GM20000 (cell line): ENCODE measurements around the gene ACTR5.
A peak's percentile ranks its signal among the peaks of the same experiment; 100 is the strongest.

Experiments used
- DNase-seq: peaks from one replicate; pipeline ENCODE4 v3.0.0; 2012; ENCODE audit warnings: low spot score
- TF ChIP-seq, protein P1 (sequence below): IDR thresholded peaks from 2 replicates; pipeline ENCODE4 v1.5.1; 2012; ENCODE audit warnings: mild to moderate bottlenecking, control low read depth; ENCODE audit errors: extremely low read depth, missing control alignments

The ACTR5 gene

DNA sequence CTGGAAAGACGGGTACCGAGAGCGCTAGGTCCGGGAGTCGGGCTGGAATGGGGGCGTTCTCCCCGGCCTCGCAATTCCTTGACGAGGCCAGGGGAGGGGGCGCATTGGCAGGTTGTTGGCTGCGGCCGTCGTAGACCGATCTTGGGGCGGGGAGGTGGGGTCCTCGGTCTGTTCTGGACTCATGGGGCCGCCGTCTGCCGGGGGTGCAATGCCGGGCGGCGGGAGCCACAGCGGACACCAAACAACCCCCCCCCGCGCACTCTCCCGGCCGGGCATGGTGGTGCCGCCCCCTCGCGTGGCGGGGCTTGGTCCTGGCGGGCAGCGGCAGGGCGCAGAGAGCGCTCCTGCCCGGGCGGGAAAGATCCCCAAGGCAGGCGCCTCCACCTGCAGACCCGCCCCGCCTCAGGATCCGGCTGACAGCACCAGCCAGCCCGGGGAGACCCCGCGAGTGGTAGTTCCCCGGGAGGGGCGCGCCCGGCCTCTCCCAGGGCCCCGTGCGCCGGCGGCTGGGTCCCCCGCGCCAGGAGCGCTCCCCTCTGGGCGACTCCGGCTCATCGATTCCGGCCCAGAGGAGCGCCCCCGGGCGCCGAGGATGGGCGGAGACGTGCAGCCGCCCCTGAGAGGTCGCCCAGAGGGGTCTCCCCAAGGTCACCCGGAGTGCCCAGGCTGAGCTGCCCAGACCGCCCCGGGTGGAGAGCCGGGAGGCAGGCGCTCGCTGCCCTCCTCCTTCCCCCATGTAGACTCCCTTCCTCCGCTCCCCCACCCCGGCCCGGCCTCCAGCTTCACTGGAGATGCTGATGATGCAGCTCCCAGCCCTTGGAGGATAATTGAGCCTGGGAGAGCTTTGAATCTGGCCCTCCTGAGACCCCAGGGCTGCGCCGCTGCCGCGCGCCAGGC is 57.9 kb downstream of the ACTR5 start:
- peak; percentile 67 for DNase-seq
- TF ChIP-seq, protein P1, sequence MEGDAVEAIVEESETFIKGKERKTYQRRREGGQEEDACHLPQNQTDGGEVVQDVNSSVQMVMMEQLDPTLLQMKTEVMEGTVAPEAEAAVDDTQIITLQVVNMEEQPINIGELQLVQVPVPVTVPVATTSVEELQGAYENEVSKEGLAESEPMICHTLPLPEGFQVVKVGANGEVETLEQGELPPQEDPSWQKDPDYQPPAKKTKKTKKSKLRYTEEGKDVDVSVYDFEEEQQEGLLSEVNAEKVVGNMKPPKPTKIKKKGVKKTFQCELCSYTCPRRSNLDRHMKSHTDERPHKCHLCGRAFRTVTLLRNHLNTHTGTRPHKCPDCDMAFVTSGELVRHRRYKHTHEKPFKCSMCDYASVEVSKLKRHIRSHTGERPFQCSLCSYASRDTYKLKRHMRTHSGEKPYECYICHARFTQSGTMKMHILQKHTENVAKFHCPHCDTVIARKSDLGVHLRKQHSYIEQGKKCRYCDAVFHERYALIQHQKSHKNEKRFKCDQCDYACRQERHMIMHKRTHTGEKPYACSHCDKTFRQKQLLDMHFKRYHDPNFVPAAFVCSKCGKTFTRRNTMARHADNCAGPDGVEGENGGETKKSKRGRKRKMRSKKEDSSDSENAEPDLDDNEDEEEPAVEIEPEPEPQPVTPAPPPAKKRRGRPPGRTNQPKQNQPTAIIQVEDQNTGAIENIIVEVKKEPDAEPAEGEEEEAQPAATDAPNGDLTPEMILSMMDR: peak; percentile 45

DNA sequence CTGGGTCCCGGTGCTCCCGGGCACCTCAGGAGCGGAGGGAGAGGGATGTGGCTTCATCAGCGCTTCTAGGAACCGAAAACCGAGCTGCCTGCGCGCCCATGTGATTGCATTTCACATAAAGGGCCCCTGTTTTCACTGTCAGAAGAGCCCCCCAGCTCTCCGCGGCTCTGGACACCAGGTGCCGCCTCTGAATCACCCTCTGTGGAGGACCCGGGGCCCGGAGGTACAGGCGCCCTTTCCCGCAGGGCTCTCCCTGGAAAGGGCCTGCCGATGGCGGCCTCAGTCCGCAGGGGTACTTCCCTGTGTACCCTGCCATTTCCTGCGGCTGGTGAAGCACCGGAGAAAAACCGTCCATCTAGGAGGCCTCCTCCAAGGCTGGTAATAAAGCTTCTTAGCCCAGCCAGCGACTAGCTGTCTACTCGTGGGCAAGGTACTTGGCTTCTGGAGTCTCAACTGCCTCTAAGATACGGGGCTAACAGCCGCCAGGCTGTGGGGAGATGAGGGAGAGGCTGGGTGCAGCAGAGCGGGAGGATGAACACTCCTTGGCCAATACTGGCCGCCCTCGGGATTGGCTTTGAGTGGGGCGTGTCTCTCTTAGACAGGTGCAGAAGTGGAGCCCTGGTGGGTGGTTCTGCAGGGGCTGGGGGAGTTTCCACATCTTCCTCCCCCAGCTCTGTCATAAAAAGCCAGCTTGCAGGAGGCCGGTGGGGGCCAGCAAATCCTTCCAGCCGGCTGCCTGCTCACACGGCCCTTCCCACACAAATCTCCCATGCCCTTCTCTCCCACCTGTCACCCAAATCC is 58.8 kb downstream of the ACTR5 start:
- TF ChIP-seq, protein P1: no peak
- peak; percentile 66 for DNase-seq

DNA sequence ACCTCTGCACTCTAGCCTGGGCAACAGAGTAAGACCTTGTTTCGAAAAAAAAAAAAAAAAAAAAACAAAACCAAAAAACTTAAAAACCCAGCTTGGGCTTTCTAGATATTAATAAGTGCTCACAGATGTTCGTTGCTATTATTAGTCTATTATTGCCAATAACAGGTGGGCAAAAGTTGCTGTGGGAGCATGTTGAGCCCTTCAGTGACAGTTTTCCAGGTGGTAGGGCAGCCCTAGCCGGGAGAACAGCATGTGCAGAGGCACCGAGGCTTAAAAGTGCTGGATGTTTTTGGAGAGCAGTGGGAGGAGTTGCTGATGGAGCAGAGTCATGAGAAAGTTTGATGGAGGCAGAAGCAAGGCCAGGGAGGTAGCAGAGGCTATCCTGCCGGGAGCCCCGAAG is 61.7 kb downstream of the ACTR5 start:
- DNase-seq: peak; percentile 47
- TF ChIP-seq, protein P1: no peak

DNA sequence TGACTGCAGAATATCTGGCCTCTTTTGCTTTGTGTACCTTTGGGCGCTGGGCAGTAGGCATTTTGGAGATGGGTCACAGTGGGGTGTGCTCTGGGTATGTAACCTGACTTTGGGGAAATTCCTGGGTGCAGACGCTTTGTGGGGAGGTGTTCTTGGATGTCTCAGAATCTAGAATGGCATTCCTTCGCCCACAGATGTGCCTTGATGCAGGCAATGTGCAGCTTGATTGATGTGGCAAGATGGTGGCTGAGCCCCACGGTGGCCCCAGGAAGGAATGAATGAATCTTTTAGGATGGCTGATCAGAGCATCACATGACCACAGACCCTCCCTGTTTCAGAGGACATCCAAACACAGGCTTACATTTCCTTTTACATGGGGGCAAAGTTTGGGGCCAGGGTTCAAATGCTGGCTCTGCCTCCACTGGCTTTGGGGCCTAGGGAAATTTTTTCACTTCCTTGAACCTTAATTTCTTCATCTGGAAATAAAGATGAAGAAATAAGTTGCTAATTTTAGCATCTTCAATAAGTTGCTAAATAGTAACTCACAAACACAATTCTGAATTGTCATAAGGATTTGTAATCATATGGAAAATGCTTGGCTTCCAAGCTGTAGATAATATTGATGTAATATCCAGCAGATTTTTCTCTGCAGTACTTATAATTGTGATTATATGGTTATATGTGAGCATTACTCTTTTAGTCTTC is 62.8 kb downstream of the ACTR5 start:
- TF ChIP-seq, protein P1: no peak
- DNase-seq: no peak

DNA sequence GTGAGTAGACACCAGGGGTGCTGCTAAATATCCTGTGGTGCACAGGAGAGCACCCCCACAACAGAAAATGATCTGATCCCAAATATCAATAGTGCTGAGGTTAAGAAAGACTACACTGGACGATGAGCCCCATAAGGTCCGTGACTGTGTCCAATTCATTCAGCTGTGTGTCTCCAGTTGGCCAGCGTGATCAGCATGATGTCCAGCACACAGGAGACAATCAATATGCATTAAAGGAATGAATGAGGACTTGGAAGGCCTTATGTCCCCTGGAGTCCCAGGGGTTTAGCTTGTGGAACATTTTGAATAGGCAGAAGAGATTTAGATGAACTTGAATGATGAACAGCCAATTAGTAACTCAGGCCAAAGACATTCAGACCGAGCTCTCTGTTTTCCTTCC is 63.5 kb downstream of the ACTR5 start:
- DNase-seq: no peak
- TF ChIP-seq, protein P1: no peak

DNA sequence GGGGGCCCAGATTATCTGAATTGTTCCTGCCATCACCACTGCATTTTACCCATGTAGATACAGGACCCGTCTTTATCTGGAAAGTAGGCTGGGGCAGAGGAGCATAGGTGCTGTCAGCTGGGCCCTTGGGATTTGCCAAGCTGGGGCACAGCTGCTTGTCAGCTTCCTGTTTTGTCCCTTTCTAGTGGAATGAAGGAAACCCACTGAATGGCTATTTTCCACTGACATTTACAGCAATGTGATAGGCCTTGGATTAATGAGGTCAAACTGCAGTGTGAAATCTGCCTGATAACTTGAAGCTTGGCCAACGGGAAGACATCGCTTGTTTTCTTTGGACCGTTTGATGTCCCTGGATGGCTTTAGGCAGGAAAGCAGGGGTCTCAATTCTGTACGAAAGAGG is 63.9 kb downstream of the ACTR5 start:
- TF ChIP-seq, protein P1: no peak
- DNase-seq: no peak
